ENCODE data around the gene BNIP3.

BNIP3 gene

GRCh38 chr10:131943021-131943814 lies 38.5 kb downstream of the BNIP3 start:
- H3K4me3 ChIP-seq (ENCODE audit: low read depth, low read length), result no peak overlapping the region
- peak; percentile 31; the same call in 1 of the 2 replicates for TF ChIP-seq CTCF (IDR thresholded peaks at IDR 0.05; ENCODE audit: borderline replicate concordance, insufficient read depth, low read depth, low read length)

DNA sequence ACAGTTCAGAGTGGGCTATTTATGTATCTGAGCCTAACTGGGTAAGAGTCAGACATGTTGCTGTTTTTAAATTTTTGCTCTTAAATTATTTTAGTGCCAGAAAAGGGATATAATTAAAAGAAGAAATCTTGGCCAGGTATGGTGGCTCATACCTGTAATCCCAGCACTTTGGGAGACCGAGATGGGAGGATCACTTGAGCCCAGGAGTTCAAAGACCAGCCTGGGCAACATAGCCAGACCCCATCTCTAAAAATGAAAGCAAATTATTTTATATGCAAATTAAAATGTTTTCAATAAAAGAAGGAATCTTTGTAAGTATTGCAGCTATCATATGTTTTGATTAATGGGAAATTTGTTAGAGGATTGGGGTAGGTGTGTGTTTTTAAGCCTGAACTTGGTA lies 39.3 kb downstream of the BNIP3 start:
- H3K4me3 ChIP-seq (ENCODE audit: low read depth, low read length), result no peak overlapping the region
- TF ChIP-seq CTCF (IDR thresholded peaks at IDR 0.05; ENCODE audit: borderline replicate concordance, insufficient read depth, low read depth, low read length), result no peak

GRCh38 chr10:131938681-131939080 lies 43.0 kb downstream of the BNIP3 start:
- H3K4me3 ChIP-seq (ENCODE audit: low read depth, low read length), result no peak overlapping the region
- no peak for TF ChIP-seq CTCF (IDR thresholded peaks at IDR 0.05; ENCODE audit: borderline replicate concordance, insufficient read depth, low read depth, low read length)

DNA sequence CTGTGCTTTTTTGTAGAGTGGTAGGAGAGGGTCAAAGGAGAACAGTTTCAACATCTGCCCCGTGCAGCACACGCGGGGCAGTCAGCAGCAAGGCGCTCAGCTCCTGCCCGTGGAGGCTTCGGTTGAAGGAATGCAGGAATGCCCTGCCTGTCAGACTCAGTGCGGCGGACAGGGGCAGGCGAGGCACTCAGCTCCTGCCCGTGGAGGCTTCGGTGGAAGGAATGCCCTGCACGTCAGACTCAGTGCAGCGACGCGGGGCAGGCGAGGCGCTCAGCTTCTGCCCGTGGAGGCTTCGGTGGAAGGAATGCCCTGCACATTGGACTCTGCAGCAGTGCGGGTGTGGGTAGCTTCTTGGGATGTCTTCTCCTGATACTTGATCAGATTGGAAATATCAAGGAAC lies 43.9 kb downstream of the BNIP3 start:
- H3K4me3 ChIP-seq (ENCODE audit: low read depth, low read length), result no peak overlapping the region
- no peak for TF ChIP-seq CTCF (IDR thresholded peaks at IDR 0.05; ENCODE audit: borderline replicate concordance, insufficient read depth, low read depth, low read length)

GRCh38 chr10:131936736-131937135 lies 45.0 kb downstream of the BNIP3 start:
- no peak for TF ChIP-seq CTCF (IDR thresholded peaks at IDR 0.05; ENCODE audit: borderline replicate concordance, insufficient read depth, low read depth, low read length)

GRCh38 chr10:131936294-131936693 lies 45.4 kb downstream of the BNIP3 start:
- no peak for TF ChIP-seq CTCF (IDR thresholded peaks at IDR 0.05; ENCODE audit: borderline replicate concordance, insufficient read depth, low read depth, low read length)

More at GRCh38 chr10:131936736-131937135, 45.0 kb downstream of the BNIP3 start:
- H3K4me3 ChIP-seq (ENCODE audit: low read depth, low read length), result no peak overlapping the region

DNA sequence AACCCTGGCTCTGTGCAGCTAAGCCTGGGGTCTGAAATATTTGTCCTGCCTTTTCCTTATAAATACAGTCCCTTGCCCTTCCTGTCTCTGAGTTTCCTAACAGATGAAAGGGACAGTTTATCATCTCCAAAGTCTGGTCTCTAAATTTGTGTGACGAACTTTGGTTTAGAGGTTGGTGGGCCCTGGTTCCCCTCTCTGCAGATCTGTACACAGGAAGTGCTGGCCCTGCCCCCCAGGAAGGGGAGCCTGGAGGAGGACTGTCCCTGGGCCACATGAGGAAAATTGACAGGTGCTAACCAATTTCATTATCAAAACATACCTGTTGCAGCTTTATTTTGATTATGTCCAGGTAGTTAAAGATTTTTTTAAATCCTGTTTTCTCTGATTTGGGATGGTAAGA lies 46.5 kb downstream of the BNIP3 start:
- no peak for TF ChIP-seq CTCF (IDR thresholded peaks at IDR 0.05; ENCODE audit: borderline replicate concordance, insufficient read depth, low read depth, low read length)
- no peak overlapping the region for H3K4me3 ChIP-seq (ENCODE audit: low read depth, low read length)

More at GRCh38 chr10:131936294-131936693, 45.4 kb downstream of the BNIP3 start:
- no peak overlapping the region for H3K4me3 ChIP-seq (ENCODE audit: low read depth, low read length)
